ENCODE results near the gene TPSB2.
"Not testable (repeated sequence)": the region's sequence is repeated elsewhere in the genome, so short reads cannot be mapped to it uniquely, and the experiment has no call there.

DNA sequence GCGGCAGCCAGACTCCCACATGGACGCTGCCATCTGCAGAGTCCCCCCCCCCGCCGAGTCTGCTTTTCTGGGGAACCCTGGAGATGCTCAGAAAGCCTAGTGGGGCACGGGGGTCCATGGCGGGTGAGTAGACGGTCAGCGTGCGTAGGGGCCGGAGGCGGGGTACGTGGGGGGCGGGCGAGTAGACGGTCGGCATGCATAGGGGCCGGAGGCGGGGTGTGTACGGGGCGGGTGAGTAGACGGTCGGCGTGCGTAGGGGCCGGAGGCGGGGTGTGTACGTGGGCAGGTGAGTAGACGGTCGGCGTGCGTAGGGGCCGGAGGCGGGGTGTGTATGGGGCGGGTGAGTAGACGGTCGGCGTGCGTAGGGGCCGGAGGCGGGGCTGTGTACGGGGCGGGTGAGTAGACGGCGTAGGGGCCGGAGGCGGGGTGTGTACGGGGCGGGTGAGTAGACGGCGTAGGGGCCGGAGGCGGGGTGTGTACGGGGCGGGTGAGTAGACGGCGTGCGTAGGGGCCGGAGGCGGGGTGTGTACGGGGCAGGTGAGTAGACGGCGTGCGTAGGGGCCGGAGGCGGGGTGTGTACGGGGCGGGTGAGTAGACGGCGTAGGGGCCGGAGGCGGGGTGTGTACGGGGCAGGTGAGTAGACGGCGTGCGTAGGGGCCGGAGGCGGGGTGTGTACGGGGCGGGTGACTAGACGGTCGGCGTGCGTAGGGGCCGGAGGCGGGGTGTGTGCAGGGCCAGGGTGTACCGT, 44.4 kb downstream of the TPSB2 start:
- not testable (repeated sequence) for TF ChIP-seq CTCF (conservative IDR thresholded peaks at IDR 0.05; ENCODE audit: low read depth, low read length); EZH2 (IDR thresholded peaks at IDR 0.05; ENCODE audit: borderline replicate concordance, low read depth, low read length, poor library complexity, severe bottlenecking)

All from A673 (cell line).